Suprapubic skin (tissue), 4 donors: ENCODE results near the gene PIGN.

Source experiments
- CTCF ChIP-seq, 2 donors: fragments of 200-600 bp in 1 of 2; fragments of 450-650 bp in 1 of 2; sonication (generic) in 1 of 2; IDR thresholded peaks; one replicate each; pipeline ENCODE4 v1.5.1; 2016 to 2019; ENCODE audit warnings: antibody characterized with exemption in 2 of 2, mild to moderate bottlenecking in 1 of 2, moderate library complexity in 1 of 2
- EP300 ChIP-seq: sonication (generic); formaldehyde crosslinking; IDR thresholded peaks from one replicate; pipeline ENCODE4 v1.6.1; 2017; ENCODE audit warnings: antibody characterized with exemption
- POLR2AphosphoS5 ChIP-seq, 3 donors: sonication (generic); formaldehyde crosslinking; IDR thresholded peaks; one replicate each; pipeline ENCODE4 v1.6.1; 2017; ENCODE audit warnings: antibody characterized with exemption in 3 of 3

- TF ChIP-seq CTCF (IDR thresholded peaks at IDR 0.05) (no peak), POLR2AphosphoS5 (IDR thresholded peaks at IDR 0.05) (no peak), EP300 (no peak)
Observed at GRCh38 chr18:62118328-62118727, 68.5 kb downstream of the PIGN start.
